Measurements from ENCODE around the gene POU6F2. TPM values are rescaled to one million over a fixed set of nuclear protein-coding genes. Genes with fewer than 3 reads are reported as not detected.

Gene POU6F2
- total RNA-seq, 1 experiment from 2014 or later: not detected

GRCh38 chr7:39145935-39146334 lies 168.2 kb downstream of the POU6F2 start:
- no peak for ATAC-seq

GRCh38 chr7:39152701-39153100 lies 175.0 kb downstream of the POU6F2 start:
- Histone ChIP-seq H3K27ac (ENCODE audit: low read length) (no peak overlapping the region), H3K36me3 (ENCODE audit: control insufficient read depth, insufficient read depth, low read length) (no peaks in the 10 kb centered on the region), H3K4me3 (ENCODE audit: low read depth in 2 of 2, low read length in 2 of 2) (no peak overlapping the region), H3K4me1 (ENCODE audit: control insufficient read depth, insufficient read depth, low read length) (no peaks in the 10 kb centered on the region), H3K9me3 (ENCODE audit: control insufficient read depth, insufficient read depth, low read depth, low read length) (no peaks in the 10 kb centered on the region), H3K27me3 (ENCODE audit: control insufficient read depth, insufficient read depth, low read length) (0 out of 2 replicates have a peak, but pooled peaks cover 6% of the 10 kb centered on the region)
- no peak for ATAC-seq
- POLR2A ChIA-PET: no interaction called here
- no peak for TF ChIP-seq POLR2AphosphoS5 (IDR thresholded peaks at IDR 0.05; ENCODE audit: low read depth, low read length)
- TF ChIP-seq CTCF (IDR thresholded peaks at IDR 0.05): no peak
- no peak for TF ChIP-seq SIN3A (IDR thresholded peaks at IDR 0.05; ENCODE audit: borderline replicate concordance, insufficient read depth, low read depth, low read length)
- no peak for TF ChIP-seq REST (IDR thresholded peaks at IDR 0.05; ENCODE audit: insufficient read depth in 1 of 2, low read depth in 2 of 2, low read length in 1 of 2)
- no peak for TF ChIP-seq TCF7L2 (IDR thresholded peaks at IDR 0.05; ENCODE audit: low read depth, low read length)
- DNase-seq (ENCODE audit: low read depth, low spot score): no peak
- CTCF ChIA-PET: no interaction called here
- in situ Hi-C loops (cut with HindIII; ENCODE audit: low pct_unique_long_range_greater_than_20kb, low sequenced_read_pairs) (no loop called here), intact Hi-C loops (cut with micrococcal nuclease; ENCODE audit: unreplicated experiment) (no loop called here)
- BruUV-seq (replicated peaks): no TSS peak

More at GRCh38 chr7:39145935-39146334, 168.2 kb downstream of the POU6F2 start:
- no peaks in the 10 kb centered on the region for H3K9me3 ChIP-seq (ENCODE audit: control insufficient read depth, insufficient read depth, low read depth, low read length)
- no peaks in the 10 kb centered on the region for H3K36me3 ChIP-seq (ENCODE audit: control insufficient read depth, insufficient read depth, low read length)
- BruUV-seq (replicated peaks): no TSS peak
- in situ Hi-C loops (cut with HindIII; ENCODE audit: low pct_unique_long_range_greater_than_20kb, low sequenced_read_pairs) (no loop called here), intact Hi-C loops (cut with micrococcal nuclease; ENCODE audit: unreplicated experiment) (no loop called here)
- CTCF ChIA-PET: no interaction called here
- TF ChIP-seq SIN3A (IDR thresholded peaks at IDR 0.05; ENCODE audit: borderline replicate concordance, insufficient read depth, low read depth, low read length): no peak
- no peak for TF ChIP-seq POLR2AphosphoS5 (IDR thresholded peaks at IDR 0.05; ENCODE audit: low read depth, low read length)
- no peak overlapping the region for H3K27ac ChIP-seq (ENCODE audit: low read length)
- no peak overlapping the region for H3K4me3 ChIP-seq (ENCODE audit: low read depth in 2 of 2, low read length in 2 of 2)
- H3K27me3 ChIP-seq (ENCODE audit: control insufficient read depth, insufficient read depth, low read length): no peaks in the 10 kb centered on the region
- POLR2A ChIA-PET: no interaction called here
- no peaks in the 10 kb centered on the region for H3K4me1 ChIP-seq (ENCODE audit: control insufficient read depth, insufficient read depth, low read length)
- DNase-seq (ENCODE audit: low read depth, low spot score): no peak

- ATAC-seq (no peak), DNase-seq (ENCODE audit: low read depth, low spot score) (no peak)
- in situ Hi-C loops (cut with HindIII; ENCODE audit: low pct_unique_long_range_greater_than_20kb, low sequenced_read_pairs): no loop called here
- CTCF ChIA-PET: no interaction called here
- H3K4me1 ChIP-seq (ENCODE audit: control insufficient read depth, insufficient read depth, low read length): no peaks in the 10 kb centered on the region
- 0 out of 2 replicates have a peak, but pooled peaks cover 6% of the 10 kb centered on the region for H3K27me3 ChIP-seq (ENCODE audit: control insufficient read depth, insufficient read depth, low read length)
- no peaks in the 10 kb centered on the region for H3K9me3 ChIP-seq (ENCODE audit: control insufficient read depth, insufficient read depth, low read depth, low read length)
- intact Hi-C loops (cut with micrococcal nuclease; ENCODE audit: unreplicated experiment): no loop called here
- H3K4me3 ChIP-seq (ENCODE audit: low read depth in 2 of 2, low read length in 2 of 2): no peak overlapping the region
- POLR2A ChIA-PET: no interaction called here
- no peaks in the 10 kb centered on the region for H3K36me3 ChIP-seq (ENCODE audit: control insufficient read depth, insufficient read depth, low read length)
- no TSS peak for BruUV-seq (replicated peaks)
- TF ChIP-seq CTCF (IDR thresholded peaks at IDR 0.05) (no peak), POLR2AphosphoS5 (IDR thresholded peaks at IDR 0.05; ENCODE audit: low read depth, low read length) (no peak), REST (IDR thresholded peaks at IDR 0.05; ENCODE audit: insufficient read depth in 1 of 2, low read depth in 2 of 2, low read length in 1 of 2) (no peak), TCF7L2 (IDR thresholded peaks at IDR 0.05; ENCODE audit: low read depth, low read length) (no peak), SIN3A (IDR thresholded peaks at IDR 0.05; ENCODE audit: borderline replicate concordance, insufficient read depth, low read depth, low read length) (no peak)
- no peak overlapping the region for H3K27ac ChIP-seq (ENCODE audit: low read length)
Measured at GRCh38 chr7:39153113-39153512, 175.4 kb downstream of the POU6F2 start.
